Tibial artery (tissue), 4 donors: ENCODE results near the gene SOCS7.

Experiments used
- DNase-seq, 2 donors: peaks; one replicate each; pipeline ENCODE4 v3.0.0-alpha.2; 2019
- H3K27ac ChIP-seq, 2 donors: fragments of 200-600 bp; sonication (generic) in 1 of 2; 1 replicate in 1 of 2; 2 replicates in 1 of 2; pipeline ENCODE4 v1.5.1; 2018 to 2019; ENCODE audit warnings: mild to moderate bottlenecking in 1 of 2
- H3K27me3 ChIP-seq, 2 donors: fragments of 200-600 bp; sonication (generic) in 1 of 2; one replicate each; pipeline versions ENCODE4 v1.5.1 to v1.6.0; 2016 to 2019
- H3K36me3 ChIP-seq, 3 donors: fragments of 200-600 bp; sonication (generic) in 2 of 3; one replicate each; pipeline ENCODE4 v1.5.1; 2016 to 2019; ENCODE audit warnings: mild to moderate bottlenecking in 2 of 3
- H3K4me1 ChIP-seq, 4 donors: fragments of 200-600 bp; sonication (generic) in 2 of 4; 1 replicate in 3 of 4; 2 replicates in 1 of 4; pipeline ENCODE4 v1.5.1; 2016 to 2019
- H3K4me3 ChIP-seq, 2 donors: fragments of 200-600 bp; sonication (generic) in 1 of 2; 1 replicate in 1 of 2; 2 replicates in 1 of 2; pipeline ENCODE4 v1.5.1; 2018 to 2019; ENCODE audit warnings: mild to moderate bottlenecking in 2 of 2
- H3K9me3 ChIP-seq, 3 donors: fragments of 200-600 bp; sonication (generic) in 1 of 3; one replicate each; pipeline ENCODE4 v1.5.1; 2016 to 2019
- CTCF ChIP-seq, 2 experiments: fragments of 200-600 bp in 1 of 2; fragments of 450-650 bp in 1 of 2; IDR thresholded peaks; one replicate each; pipeline ENCODE4 v1.5.1; 2017 to 2019; ENCODE audit warnings: antibody characterized with exemption in 2 of 2, mild to moderate bottlenecking in 1 of 2, moderate library complexity in 1 of 2
- intact Hi-C: fragments of 100-400 bp; cut with DNase I; formaldehyde crosslinking; loops from one replicate; pipeline ENCODE4 v1.15.0; 2023; ENCODE audit warnings: low total_unique reads

SOCS7 gene

GRCh38 chr17:38379448-38379847 lies 27.8 kb downstream of the SOCS7 start:
- Histone ChIP-seq H3K27ac (no peak overlapping the region), H3K9me3 (no peaks in the 10 kb centered on the region), H3K27me3 (no peaks in the 10 kb centered on the region), H3K36me3 (peaks cover 20 to 85% (median 32%) of the 10 kb centered on the region in 3 donors), H3K4me3 (no peak overlapping the region), H3K4me1 (no peaks in the 10 kb centered on the region)
- TF ChIP-seq CTCF (IDR thresholded peaks at IDR 0.05): no peak
- intact Hi-C loops: no loop called here
- DNase-seq: no peak

DNA sequence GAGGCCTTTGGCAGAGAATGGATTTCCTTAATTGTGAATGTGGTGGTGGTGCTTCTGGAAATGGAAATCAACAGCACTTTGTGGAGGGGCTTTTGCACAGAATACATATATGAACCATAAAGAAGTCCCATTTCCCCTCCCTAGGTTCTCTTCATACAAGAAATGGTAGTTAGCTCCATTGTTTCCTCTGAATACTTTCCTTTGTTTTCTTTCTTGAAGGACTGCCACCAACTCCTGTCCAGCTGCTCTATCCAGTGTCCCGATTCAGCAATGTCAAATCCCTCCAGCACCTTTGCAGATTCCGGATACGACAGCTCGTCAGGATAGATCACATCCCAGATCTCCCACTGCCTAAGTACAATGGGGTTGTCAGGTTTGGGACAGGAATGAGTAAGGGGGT lies 43.4 kb downstream of the SOCS7 start:
- H3K36me3 ChIP-seq: peaks cover 50 to 65% (median 52%) of the 10 kb centered on the region in 3 donors
- no peaks in the 10 kb centered on the region for H3K27me3 ChIP-seq
- intact Hi-C loops: no loop called here
- H3K4me1 ChIP-seq: no peaks in the 10 kb centered on the region
- TF ChIP-seq CTCF (IDR thresholded peaks at IDR 0.05): no peak
- H3K9me3 ChIP-seq: no peaks in the 10 kb centered on the region
- no peak overlapping the region for H3K4me3 ChIP-seq
- no peak for DNase-seq
- no peak overlapping the region for H3K27ac ChIP-seq

DNA sequence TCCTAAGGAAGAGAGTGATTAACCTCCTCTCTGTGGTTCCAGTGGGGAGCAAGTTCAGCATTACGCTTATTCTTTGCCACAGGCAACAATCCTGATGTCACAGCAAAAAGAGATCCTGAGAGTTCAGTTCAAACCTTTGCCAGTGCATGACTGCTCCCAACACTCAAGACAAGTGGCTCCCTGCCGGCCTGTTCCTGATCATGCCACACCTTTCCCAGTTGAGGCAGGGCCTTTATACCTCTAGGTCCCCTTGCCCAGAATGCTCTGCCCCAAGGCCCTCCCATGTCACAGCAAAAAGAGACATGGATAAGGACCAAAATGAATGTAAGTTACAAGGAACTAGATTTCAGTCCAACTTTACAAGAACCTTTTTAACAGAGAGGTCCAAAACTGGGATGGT lies 45.6 kb downstream of the SOCS7 start:
- Histone ChIP-seq H3K4me1 (no peaks in the 10 kb centered on the region), H3K36me3 (peaks cover 65 to 86% (median 73%) of the 10 kb centered on the region in 3 donors), H3K27ac (no peak overlapping the region), H3K27me3 (no peaks in the 10 kb centered on the region), H3K4me3 (no peak overlapping the region), H3K9me3 (no peaks in the 10 kb centered on the region)
- no peak for DNase-seq
- TF ChIP-seq CTCF (IDR thresholded peaks at IDR 0.05): no peak
- intact Hi-C loops: no loop called here

DNA sequence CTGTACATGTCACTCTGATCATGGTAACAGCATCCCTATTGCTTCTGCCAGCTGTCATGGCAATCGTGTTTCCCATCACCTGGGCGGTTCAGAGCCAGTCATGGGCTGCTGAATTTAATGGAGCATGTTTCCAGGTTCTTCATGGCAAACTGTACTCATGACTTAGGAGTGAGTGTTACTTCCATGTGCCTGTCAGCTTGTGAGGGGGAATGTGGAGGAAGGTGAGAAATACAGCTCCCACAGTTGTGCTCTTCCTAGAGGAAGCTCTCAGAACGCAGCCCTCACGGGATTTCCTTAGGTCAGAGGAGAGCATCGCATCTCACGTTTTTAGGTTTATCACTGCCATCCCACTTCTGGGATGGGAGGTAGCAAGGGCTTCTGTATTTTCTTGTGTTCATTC lies 48.6 kb downstream of the SOCS7 start:
- Histone ChIP-seq H3K36me3 (peaks cover 59 to 82% (median 69%) of the 10 kb centered on the region in 3 donors), H3K4me3 (no peak overlapping the region), H3K27me3 (no peaks in the 10 kb centered on the region), H3K4me1 (no peaks in the 10 kb centered on the region), H3K27ac (no peak overlapping the region), H3K9me3 (no peaks in the 10 kb centered on the region)
- intact Hi-C loops: no loop called here
- no peak for DNase-seq
- no peak for TF ChIP-seq CTCF (IDR thresholded peaks at IDR 0.05)

DNA sequence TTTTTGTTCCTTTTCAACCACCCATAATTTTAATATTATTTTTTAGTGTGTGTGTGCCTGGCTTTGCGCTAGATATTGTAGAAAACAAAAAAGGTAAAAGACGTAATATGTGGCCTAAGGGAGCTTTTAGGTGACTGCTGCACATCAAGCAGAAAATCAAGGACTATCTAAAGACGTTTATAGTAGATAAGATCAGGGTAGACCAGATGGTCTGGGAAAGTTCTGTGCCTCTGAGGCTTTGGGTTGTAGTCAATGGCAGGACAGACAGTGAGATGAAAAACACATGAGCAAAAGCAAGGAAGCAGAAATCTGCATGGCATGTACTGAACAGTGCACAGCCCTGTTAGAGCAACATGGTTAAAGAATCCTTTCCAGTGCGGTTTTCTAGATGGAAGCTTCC lies 49.8 kb downstream of the SOCS7 start:
- H3K27ac ChIP-seq: no peak overlapping the region
- no peak overlapping the region for H3K4me3 ChIP-seq
- H3K9me3 ChIP-seq: no peaks in the 10 kb centered on the region
- H3K4me1 ChIP-seq: no peaks in the 10 kb centered on the region
- DNase-seq: no peak
- no peak for TF ChIP-seq CTCF (IDR thresholded peaks at IDR 0.05)
- intact Hi-C loops: no loop called here
- H3K27me3 ChIP-seq: no peaks in the 10 kb centered on the region
- H3K36me3 ChIP-seq: peaks cover 48 to 71% (median 58%) of the 10 kb centered on the region in 3 donors

DNA sequence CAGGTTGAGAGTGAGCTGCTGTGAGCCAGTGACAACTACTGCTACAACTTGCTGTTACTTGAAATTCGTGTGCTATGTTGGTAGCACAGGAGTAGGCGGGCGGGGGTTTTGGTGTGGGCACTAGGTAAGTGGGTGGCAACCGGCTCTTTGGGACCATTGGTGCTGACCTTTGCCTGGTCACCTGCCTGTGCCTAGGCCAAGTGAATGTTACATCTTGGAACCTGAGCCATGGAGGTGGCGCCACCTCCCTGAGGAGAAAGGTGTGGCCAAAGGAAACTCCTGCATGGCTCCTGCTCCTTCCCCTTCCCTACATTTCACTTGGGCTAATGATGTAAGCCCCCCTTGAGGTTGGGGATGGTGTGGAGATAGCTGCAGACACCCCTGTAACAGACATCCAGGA lies 51.3 kb downstream of the SOCS7 start:
- Histone ChIP-seq H3K27me3 (no peaks in the 10 kb centered on the region), H3K4me3 (no peak overlapping the region), H3K36me3 (peaks cover 33 to 56% (median 43%) of the 10 kb centered on the region in 3 donors), H3K4me1 (no peaks in the 10 kb centered on the region), H3K9me3 (no peaks in the 10 kb centered on the region), H3K27ac (no peak overlapping the region)
- intact Hi-C loops: no loop called here
- TF ChIP-seq CTCF (IDR thresholded peaks at IDR 0.05): no peak
- DNase-seq: no peak
